GM21423 (cell line): Measurements from ENCODE around the gene OXLD1.
"Not testable (repeated sequence)": the region's sequence is repeated elsewhere in the genome, so short reads cannot be mapped to it uniquely, and the experiment has no call there.

Experiments used
- ATAC-seq: cut with Tn5 transposase; IDR thresholded peaks from one replicate; pipeline ENCODE4 v1.9.1; 2021; ENCODE audit warnings: mild to moderate bottlenecking, moderate library complexity; ENCODE audit not compliant: unreplicated experiment

OXLD1 gene

DNA sequence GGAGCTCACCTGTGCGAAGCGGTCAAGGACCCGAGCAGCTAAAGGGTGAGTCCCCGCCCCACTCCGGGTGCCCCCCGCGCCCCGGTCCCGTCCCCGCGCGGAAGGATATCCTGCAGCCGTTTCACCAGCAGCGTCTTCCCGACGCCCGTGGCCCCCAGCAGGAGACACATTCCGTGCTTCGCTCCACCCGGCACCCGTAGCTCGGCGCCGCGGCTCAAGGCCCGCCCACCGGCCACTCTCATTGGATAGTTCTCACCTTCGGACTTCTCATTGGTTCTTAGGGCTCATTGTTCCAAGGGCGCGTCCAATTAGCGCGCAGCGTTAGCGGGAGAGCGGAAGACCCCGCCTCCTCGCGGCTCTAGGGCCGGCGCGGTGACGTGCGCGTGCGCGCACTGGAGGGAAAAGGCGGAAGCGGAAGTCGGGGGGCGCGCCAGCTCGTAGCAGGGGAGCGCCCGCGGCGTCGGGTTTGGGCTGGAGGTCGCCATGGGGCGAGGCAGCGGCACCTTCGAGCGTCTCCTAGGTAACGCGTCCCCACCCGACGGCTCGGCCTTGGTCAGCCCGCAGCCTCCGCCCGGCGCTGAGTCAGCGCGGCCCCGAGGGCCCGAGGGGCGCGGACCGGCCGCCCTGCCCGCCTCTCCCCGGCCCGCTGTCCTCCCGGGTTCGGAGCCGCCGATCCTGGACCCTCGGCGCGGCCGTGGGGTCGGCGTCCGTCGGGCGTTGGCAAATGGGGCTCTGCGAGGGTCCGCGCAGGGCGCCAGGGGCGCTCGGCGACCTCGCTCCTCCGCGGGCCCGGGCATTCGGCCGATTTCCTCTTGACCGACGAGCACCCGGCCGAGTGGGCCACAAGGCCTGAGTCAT, 17.4 kb upstream of the OXLD1 start, which contains the start of the genes ARL16 and HGS:
TSS of gene ARL16 (minus strand) at position 214 of the 858 bp plus-strand sequence. CDS start at position 170, 44 bp downstream.
TSS of gene HGS (plus strand) at position 428 of the 858 bp plus-strand sequence. CDS start at position 484, 56 bp downstream.
- peak; percentile 90 for ATAC-seq

DNA sequence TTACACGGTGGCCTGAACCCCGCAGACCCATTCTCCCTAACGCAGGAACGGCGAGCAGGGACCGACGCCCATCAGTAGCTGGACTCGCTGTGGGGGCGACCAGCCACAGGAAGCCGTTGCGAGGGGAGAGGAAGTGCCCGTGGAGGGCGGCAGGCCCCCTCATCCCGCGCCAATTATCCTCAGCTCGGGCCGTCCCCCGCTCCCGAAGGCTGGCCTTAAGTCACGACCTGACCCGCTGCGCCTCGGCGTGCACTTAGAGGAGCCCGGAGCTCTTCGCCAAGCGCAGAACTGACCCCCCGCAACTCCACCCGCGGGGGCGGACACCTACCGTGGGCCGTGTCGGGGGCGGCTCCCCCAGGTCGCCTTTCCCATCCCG, 16.8 kb upstream of the OXLD1 start:
- peak; percentile 8 for ATAC-seq

DNA sequence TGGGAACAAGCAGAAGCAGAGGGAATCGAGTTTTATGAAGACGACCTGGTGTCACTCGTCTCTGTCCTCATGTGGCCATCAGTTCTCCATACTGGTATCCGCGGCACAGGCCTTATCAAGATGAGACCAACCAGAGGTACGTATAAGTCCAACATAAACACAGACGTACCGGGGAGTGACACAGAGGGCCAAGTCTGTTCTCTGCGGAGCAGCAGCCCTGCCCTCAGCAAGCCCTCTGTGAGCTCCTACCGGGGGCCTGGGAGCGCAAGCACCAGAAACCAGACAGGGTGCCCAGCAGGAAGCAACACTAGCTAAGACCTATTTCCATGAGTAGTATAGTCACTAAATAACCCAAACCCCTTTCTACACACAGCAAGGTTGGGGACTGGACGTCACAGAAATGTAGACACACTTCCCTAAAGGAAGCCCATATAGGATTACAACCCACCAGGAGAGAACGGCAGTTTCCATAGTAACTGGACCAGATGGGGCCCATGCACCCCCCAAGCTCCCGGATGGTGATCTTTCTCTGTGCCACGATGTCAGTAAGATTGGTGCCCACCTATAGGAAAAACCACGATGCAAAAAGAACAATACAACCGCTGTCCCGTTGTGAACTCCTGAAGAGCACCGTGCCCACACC, 16.3 kb upstream of the OXLD1 start:
- no peak for ATAC-seq

DNA sequence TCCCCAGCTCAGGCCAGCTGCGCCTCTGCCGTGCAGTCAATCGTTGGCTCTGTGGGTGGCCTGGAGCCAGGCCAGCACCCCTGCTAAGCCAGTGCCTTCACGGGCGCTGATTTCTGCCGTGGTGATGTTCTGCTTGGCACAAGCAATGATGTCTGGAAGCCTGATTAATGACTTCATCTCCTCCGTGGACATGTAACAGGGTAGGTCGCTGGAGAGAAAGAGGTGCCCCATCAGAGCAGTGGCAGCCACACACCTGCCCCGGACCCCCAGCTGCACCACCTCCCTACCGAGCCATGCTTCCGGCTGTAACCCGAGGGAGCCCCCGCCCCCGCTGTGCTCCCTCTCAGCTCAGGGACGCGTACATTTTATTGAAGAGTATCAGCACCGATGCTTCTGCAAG, 15.3 kb upstream of the OXLD1 start:
- no peak for ATAC-seq

DNA sequence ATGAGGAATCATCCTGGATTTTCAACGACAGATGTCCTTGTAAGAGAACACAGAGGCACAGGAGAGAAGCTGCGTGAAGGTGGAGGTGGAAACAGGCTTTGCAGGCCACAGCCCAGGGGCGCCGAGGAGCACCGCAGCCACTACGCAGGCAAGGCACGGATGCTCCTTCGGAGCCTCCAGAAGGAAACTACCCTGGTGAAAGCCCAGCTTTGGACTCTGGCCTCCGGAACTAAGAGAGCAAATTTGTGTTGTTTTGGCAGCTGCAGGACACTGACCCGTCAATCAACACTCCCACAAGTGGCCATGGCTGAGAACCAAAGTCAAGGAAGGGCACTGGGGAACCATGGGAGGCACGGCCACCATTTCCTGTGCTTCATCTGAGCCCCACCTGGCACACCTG, 13.7 kb upstream of the OXLD1 start:
- no peak for ATAC-seq

DNA sequence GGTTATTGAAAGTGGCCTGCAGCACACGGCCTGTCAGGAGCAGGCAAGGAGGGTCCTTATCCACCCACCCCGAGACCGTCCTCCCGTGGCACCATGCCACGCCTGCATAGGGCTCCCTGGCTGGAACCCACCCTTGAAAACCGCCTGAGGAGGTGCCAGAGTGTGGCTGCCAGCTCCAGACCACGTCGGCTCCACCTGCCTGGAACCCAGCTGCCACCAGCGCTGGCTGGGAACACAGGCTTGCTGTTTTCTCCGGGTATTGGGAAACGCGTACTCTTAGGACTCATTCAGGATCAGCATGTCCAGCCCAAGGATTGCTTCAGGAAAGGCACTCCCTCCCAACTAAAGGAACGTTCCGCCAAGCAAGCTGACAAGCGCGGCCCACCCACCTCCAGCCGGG, 10.5 kb upstream of the OXLD1 start:
- no peak for ATAC-seq

DNA sequence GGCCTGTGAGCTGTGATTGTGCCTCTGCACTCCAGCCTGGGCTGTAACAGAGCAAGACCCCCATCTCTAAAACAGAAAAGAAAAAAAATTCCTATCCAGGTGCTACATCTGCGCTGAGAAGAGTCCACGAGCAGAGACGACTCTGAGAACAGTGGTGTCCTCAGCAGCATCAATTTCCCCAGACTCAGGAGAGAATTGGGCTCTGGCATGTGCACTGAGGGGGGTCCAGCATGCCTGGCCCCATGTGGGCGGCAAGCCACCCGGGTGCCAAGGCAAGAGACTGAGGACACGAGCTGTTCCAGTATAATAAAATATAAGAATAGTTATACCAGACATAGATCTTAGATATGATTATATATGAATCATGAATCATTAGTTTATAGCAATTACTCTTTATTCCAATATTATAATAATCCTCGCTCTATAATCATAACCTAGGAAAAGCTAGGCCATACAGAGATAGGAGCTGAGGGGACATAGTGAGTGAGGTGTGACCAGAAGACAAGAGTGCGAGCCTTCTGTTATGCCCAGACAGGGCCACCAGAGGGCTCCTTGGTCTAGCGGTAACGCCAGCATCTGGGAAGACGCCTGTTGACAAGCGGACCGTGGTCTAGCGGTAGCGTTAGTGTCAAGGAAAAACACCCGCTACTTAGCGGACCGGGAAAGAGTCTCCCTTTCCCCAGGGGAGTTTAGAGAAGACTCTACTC, 9.3 kb upstream of the OXLD1 start:
- ATAC-seq, result not testable (repeated sequence)

DNA sequence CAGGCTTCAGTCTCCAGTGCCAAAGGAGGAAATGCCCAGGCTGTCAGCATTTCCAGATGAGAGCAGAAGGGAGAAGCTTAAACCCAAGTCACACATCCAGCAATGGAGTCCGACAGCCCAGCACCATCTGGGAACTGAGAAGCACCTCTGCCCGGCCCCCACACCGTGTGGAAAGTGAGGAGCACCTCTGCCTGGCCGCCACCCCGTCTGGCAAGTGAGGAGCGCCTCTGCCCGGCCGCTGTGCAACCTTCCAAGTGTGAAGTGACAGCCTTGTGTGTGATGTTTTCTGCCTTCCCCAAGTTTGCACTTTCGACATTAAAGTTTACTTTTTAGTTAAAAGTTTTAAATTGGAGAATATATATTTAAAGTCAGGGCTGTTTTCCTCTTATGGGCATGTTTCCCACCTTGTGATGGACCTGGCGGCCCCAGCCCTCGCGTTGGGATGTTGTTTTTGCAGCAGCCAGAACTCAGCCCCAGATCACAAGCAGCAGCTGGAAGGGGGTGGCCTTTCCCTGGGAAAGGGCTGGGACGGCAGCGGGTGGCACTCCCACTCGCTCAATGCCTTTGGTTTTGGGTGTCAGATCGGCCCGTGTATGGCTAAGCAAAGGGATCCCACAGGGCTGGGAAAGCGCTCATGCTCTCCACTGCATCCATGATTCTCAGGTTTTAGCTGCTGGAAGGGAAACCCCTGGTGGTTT, 7.3 kb upstream of the OXLD1 start:
- no peak for ATAC-seq

DNA sequence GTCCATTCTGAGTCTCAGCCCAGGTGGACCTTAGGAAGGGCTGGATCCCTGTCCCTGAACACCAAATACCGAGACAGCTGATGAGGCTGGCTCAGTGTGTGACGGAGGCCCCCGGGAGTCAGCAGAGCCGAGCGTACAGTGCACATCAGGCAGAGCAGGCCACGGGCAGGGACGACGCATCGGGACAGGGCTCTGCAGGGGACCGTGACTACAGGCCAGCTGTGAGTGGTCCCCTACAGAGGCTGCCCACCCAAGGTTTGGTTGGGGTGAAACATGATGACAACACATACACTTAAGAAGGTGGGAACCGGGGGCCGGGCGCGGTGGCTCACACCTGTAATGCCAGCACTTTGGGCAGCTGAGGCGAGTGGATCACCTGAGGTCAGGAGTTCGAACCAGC, 6.5 kb upstream of the OXLD1 start:
- no peak for ATAC-seq

DNA sequence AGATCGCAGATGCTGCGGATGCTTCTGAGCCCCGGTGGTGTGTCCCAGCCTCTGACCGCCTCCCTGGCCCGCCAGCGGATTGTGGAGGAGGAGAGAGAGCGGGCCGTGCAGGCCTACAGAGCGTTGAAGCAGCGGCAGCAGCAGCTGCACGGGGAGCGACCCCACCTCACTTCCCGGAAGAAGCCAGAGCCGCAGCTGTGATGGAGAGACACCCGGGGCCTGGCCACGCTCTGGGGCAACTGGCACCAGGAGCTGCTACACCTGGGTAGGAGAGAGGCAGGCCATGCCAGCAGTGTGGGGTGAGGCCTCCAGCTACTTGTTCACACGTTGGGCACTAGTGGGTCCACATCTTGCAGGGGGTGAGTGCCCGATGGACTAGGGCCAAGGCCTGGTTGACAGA, 6.1 kb upstream of the OXLD1 start:
- no peak for ATAC-seq

DNA sequence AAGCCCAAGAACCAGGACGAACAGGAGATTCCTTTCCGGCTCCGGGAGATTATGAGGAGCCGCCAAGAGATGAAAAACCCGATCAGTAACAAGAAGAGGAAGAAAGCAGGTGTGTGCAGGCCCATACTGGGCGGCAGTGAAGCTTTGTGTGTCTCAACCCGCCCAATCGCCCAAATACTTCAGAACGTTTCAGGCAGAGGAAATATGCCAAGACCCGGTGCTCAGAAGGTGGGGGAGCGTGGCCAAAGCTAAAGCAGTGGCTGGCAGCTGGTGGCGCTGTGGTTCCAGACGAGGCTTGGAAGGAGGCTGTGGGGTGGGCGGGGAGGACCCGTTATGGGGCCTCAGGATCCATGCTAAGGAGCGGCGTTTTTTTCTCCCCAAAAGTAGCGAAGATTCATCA, 1.3 kb upstream of the OXLD1 start:
- no peak for ATAC-seq

DNA sequence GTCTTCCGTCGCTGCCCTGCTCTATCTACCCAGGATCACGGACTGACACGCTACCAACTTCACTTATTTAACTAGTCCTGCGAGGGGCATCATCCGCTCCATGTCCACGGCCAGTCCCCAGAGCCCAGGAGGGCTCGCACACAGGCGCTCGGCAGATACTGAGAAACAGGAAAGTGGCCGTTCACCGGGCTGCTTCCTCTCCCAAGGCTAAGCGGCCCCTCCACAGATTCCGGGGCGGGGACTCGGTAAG, 388 bp downstream of the OXLD1 start:
- ATAC-seq, result peak; percentile 15

DNA sequence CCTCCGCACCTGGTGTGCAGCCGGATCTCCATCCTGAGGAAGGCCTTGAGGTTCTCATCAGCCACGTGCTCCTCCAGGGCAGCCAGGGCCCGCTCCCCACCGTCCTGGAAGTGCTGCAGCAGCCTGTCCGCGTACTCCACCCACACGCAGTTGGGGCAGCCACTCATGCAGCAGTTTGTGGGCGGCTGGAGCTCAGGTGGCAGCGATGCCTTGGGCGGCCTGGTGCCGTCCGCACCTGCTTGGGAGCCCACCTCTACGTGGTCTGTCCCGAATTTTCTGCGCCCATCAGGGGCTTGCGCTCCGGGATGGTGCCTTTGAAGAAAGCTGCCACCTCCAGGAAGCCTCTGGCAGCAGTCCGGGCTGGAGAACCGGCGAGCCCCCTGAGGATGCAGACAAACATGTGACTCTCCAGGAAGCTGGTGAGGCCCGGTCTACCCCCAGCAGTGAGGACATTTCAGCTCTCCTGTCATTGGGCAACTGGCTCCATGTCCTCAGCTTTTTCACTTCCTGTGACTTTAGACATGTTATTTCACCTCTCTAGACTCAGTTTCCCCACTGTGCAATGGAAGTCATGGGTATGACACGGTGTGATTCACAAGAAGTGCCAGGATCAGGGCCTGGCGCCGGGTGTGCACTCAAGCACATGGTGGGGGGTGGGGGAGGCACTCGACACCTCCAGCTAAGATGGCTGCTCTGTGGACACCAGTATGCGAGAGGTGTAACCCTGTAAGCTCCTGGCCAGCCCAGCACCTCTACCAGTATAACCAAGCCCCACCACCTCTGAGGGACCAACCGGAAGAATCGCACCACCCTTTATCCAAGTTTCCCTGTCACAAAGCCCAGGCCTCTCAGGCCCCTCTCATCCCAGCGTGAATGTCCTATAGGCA, 957 bp downstream of the OXLD1 start:
- no peak for ATAC-seq

DNA sequence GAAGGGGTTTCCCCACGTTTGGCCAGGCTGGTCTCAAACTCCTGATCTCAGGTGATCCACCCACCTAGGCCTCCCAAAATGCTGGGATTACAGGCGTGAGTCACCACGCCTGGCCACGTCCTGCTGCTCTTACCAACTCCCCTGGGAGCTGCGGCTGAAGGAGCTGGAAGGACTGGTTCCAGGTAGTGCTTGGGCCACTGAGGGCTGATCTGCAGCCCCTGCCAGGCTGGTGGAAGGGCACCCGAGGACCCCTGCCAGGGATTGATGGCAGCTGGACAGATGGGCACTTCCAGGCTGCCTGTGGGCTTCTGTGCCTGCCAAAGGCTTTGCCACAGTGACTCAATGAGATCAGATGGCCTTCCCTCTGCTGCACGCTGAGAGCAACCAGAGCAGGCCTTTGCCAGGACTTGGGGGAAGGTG, 2.3 kb downstream of the OXLD1 start:
- ATAC-seq, result no peak

DNA sequence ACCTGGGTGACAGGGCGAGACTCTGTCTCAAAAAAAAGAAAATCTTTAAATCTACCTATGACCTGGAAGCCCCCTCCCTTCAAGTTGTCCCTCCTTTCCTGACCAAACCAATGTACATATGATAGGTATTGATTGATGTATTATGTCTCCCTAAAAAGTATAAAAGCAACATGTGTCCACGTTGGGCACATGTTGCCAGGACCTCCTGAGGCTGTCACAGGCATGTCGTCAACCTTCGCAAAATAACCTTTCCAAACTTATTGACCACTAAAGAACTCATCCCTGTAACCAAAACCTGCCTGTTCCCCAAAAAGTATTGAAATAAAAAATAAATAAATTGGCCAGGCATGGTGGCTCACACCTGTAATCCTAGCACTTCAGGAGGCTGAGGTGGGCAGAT, 4.4 kb downstream of the OXLD1 start:
- no peak for ATAC-seq

DNA sequence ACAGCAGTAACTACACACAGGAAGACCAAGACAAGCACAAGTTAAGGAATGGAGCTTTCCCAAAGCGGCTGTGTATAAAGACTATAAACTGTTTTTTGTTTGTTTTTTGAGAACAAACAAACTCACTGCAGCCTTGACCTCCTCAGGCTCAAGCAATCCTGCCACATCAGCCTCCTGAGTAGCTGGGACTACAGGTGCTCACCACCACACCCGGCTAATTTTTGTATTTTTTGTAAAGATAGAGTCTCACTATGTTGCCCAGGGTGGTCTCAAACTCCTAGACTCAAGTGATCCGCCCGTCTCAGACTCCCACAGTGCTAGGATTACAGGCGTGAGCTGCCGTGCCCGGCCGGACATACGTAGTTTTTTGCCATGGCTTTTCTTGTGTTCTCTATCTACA, 6.0 kb downstream of the OXLD1 start:
- ATAC-seq, result no peak

DNA sequence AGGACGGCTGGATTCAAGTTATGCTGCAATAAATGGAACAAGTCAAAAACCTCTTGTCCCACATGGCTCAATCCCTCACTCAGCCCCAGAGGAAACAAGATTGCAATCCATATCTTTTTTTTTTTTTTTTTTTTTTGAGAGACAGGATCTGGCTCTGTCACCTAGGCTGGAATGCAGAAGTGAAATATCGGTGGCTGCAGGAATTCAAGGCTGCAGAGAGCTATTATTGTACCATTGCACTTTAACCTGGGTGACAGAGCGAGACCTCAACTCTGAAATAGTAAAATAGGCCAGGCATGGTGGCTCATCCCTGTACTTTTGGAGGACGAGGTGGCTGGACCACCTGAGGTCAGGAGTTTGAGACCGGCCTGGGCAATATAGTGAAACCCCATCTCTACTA, 7.4 kb downstream of the OXLD1 start:
- no peak for ATAC-seq

DNA sequence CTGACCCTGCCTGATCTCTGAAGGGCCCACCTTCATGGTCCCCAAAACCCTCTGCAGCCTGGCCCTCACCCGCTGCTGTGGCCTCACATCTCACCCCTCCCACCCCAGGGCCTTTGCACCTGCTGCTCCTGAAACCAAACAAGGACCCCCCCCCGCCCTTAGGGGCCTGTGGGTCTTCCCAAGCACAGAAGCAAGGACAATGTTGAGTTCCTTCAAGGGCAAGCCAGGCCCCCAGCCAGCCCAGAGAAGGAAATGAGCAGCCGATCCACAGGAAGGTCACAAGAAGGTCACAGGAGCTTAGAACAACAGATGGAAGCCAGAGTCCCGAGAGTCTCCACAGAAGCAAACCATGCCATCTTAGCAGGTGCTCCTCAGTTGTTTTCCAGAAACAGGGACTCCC, 9.6 kb downstream of the OXLD1 start:
- ATAC-seq, result no peak

DNA sequence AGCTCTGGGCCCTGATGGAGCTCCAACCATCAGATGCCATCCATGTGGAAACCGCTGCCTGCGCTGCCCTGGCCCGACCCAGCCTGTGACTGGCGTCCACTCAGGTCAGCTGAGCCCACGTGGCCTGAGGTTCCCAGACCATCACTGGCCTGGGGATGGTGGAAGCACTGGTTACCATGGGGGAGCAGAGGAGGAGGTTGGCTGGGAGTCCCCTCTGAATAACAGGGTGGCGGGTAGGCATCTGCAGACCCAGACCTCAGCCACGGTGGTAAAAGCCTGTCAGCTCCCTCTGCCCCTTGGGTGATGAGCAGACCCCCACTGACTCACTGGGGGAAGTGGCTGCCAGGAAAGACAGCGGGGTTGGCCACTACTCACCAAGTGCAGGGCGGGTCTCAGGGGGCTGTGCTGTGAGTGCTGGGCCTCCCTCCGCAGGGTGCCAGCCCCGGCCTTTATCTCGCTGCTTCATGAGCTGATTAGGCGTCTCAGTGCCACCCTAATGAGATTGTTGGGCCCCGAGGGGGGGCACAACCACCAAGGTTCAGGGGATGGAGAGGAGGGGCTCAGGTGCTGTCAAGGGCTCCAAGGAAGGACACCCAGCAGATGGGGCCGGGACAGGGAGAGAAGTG, 10.2 kb downstream of the OXLD1 start, which contains the start of gene PDE6G:
TSS of gene PDE6G (minus strand) at position 425 of the 626 bp plus-strand sequence. CDS start 3,237 bp downstream, outside the sequence.
- ATAC-seq, result no peak
